Measurements from ENCODE around the gene DCHS1. TPM values are rescaled to one million over a fixed set of nuclear protein-coding genes. Genes with fewer than 3 reads are reported as not detected.

DCHS1 gene
- total and polyA plus RNA-seq, 2 experiments from 2014 or later, result 1.1 to 6.4 TPM

DNA sequence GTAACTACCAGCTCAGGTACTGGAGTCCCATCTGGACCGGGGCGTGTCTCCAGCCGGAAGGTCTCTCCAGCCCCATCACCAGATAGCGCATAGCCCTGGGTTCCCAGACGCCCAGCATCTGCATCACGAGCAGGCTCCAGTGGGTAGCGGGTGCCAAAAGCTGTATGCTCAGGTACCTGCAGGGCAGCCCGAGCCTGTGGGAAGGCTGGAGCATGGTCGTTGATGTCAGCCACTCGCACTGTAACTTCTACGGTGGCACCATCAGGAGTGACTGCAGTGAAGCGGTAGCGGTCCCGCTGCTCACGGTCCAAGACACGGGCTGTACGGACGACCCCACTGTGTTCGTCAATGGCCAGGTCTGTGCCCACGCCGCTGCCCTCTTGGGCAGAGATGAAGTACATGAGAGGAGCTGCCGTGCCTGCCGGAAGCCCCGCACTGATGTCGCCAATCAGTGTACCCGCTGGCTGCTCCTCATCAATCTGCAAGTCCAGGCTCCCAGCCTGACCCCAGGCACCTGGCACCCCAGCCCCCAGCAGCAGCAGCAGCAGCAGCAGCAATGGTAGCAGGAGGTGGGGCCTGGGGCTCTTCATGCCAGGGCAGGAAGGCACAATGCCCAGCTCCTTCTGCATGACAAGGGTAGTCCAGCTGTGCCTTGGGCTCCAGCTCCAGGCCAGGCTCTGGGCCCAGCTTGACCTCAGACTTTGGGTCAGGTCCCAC, 14.5 kb downstream of the DCHS1 start:
- Histone ChIP-seq H3K9ac (no peak overlapping the region), H3K9me2 (ENCODE audit: insufficient read depth) (no peaks in the 10 kb centered on the region), H3K36me3 (ENCODE audit: low read depth) (no peaks in the 10 kb centered on the region), H3F3A (ENCODE audit: insufficient read depth) (peaks cover 23% of the 10 kb centered on the region), H3K4me1 (ENCODE audit: insufficient read depth) (peaks cover 20% of the 10 kb centered on the region), H3K9me3 (ENCODE audit: low read depth) (no peaks in the 10 kb centered on the region), H2AFZ (no peak overlapping the region), H3K27ac (no peak overlapping the region), H4K20me1 (ENCODE audit: insufficient read depth) (no peaks in the 10 kb centered on the region), H3K4me3 (no peak overlapping the region), H3K27me3 (replicated peaks; ENCODE audit: insufficient read depth) (no peaks in the 10 kb centered on the region), H3K79me2 (ENCODE audit: insufficient read depth) (no peaks in the 10 kb centered on the region), H3K4me2 (ENCODE audit: unreplicated experiment) (no peak overlapping the region)
- DNase-seq, result no peak
- TF ChIP-seq EZH2 (IDR thresholded peaks at IDR 0.05; ENCODE audit: insufficient read depth, poor library complexity, severe bottlenecking) (no peak), EZH2phosphoT487 (IDR thresholded peaks at IDR 0.05; ENCODE audit: insufficient read depth, low read depth) (no peak)
- in situ Hi-C loops (cut with MboI), result no loop called here
- WGBS, 2 experiments (ENCODE audit: low coverage in 1 of 2, low lambda C conversion rate in 2 of 2, missing lambda C conversion rate in 2 of 2), result 92 to 93% methylated on average over 25 to 26 of the region's 26 CpGs

DNA sequence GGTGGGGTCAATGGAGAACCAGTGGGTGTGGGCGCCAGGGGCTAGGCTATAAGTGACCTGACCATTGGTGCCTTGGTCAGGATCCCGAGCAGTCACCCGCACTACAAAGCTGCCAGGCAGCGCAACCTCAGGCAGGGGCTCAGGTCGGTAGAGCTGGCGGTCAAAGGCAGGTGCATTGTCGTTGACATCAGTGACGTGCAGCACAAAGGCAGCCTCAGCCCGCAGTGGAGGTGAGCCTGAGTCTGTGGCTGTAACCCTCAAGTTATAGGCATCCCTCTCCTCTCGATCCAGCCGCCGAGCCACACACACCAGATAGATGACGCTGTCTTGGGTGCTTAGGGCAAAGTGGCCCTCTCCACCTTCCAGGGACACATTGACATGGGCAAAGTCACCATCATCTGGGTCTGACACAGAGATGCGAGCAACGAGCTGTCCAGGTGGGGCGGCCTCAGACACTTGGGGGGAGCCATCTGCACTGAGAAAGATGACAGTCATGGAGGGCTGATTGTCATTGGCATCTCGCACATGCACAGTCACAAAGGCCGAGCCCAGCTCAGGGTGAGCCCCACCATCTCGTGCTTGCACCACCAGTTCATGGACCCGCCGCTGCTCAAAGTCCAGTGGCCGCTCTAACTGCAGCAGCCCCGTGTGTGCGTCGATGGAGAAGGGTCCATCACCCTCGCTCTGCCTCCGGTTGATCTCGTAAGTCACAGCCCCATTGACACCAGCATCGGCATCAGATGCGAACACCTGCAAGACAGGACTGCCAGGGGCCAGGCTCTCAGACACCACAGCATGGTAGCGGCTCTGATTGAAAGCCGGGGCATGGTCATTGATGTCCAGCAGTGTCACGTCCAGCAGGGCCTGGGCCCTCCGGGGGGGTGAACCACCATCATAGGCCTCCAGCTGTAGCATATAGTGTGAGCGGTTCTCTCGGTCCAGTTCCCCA, 15.3 kb downstream of the DCHS1 start:
- Histone ChIP-seq H2AFZ (no peak overlapping the region), H3K27ac (no peak overlapping the region), H3K36me3 (ENCODE audit: low read depth) (no peaks in the 10 kb centered on the region), H3K27me3 (replicated peaks; ENCODE audit: insufficient read depth) (no peaks in the 10 kb centered on the region), H3K9ac (no peak overlapping the region), H3K79me2 (ENCODE audit: insufficient read depth) (no peaks in the 10 kb centered on the region), H3K9me3 (ENCODE audit: low read depth) (no peaks in the 10 kb centered on the region), H3F3A (ENCODE audit: insufficient read depth) (peaks cover 20% of the 10 kb centered on the region), H4K20me1 (ENCODE audit: insufficient read depth) (no peaks in the 10 kb centered on the region), H3K4me3 (no peak overlapping the region), H3K9me2 (ENCODE audit: insufficient read depth) (no peaks in the 10 kb centered on the region), H3K4me1 (ENCODE audit: insufficient read depth) (peaks cover 17% of the 10 kb centered on the region), H3K4me2 (ENCODE audit: unreplicated experiment) (no peak overlapping the region)
- no peak for DNase-seq
- 91 to 93% methylated on average over 35 to 36 of the region's 36 CpGs for WGBS, 2 experiments (ENCODE audit: low coverage in 1 of 2, low lambda C conversion rate in 2 of 2, missing lambda C conversion rate in 2 of 2)
- in situ Hi-C loops (cut with MboI), result no loop called here
- TF ChIP-seq EZH2 (IDR thresholded peaks at IDR 0.05; ENCODE audit: insufficient read depth, poor library complexity, severe bottlenecking) (no peak), EZH2phosphoT487 (IDR thresholded peaks at IDR 0.05; ENCODE audit: insufficient read depth, low read depth) (no peak)

DNA sequence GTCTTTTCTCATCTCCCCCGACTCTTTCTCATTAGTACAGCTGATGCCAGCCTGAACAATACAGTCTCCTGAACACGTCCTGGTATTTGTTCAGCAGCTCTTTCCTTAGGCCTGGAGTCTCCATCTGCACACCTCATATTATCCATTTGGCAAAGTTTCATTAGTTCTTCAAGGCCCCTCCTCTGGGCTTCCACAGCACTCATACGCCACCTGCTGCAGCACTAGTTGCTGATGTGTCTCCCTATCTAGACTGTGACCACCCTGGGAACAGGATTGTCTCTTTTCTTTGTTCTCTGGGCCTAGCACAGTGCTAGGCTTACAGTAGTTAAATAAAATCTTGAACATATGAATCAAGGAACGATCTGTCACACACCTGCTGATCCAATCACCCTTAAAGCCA, 17.2 kb downstream of the DCHS1 start:
- Histone ChIP-seq H3K36me3 (ENCODE audit: low read depth) (no peaks in the 10 kb centered on the region), H3F3A (ENCODE audit: insufficient read depth) (peaks cover 29% of the 10 kb centered on the region), H4K20me1 (ENCODE audit: insufficient read depth) (no peaks in the 10 kb centered on the region), H3K4me3 (no peak overlapping the region), H3K27ac (no peak overlapping the region), H3K4me1 (ENCODE audit: insufficient read depth) (peaks cover 21% of the 10 kb centered on the region), H3K9ac (no peak overlapping the region), H3K27me3 (replicated peaks; ENCODE audit: insufficient read depth) (no peaks in the 10 kb centered on the region), H3K9me2 (ENCODE audit: insufficient read depth) (no peaks in the 10 kb centered on the region), H3K79me2 (ENCODE audit: insufficient read depth) (no peaks in the 10 kb centered on the region), H3K9me3 (ENCODE audit: low read depth) (no peaks in the 10 kb centered on the region), H2AFZ (no peak overlapping the region), H3K4me2 (ENCODE audit: unreplicated experiment) (peak overlapping the region; percentile 15)
- 76 to 81% methylated on average over 4 of the region's 4 CpGs for WGBS, 2 experiments (ENCODE audit: low coverage in 1 of 2, low lambda C conversion rate in 2 of 2, missing lambda C conversion rate in 2 of 2)
- no peak for TF ChIP-seq EZH2 (IDR thresholded peaks at IDR 0.05; ENCODE audit: insufficient read depth, poor library complexity, severe bottlenecking)
- no peak for TF ChIP-seq EZH2phosphoT487 (IDR thresholded peaks at IDR 0.05; ENCODE audit: insufficient read depth, low read depth)
- in situ Hi-C loops (cut with MboI), result no loop called here
- no peak for DNase-seq

DNA sequence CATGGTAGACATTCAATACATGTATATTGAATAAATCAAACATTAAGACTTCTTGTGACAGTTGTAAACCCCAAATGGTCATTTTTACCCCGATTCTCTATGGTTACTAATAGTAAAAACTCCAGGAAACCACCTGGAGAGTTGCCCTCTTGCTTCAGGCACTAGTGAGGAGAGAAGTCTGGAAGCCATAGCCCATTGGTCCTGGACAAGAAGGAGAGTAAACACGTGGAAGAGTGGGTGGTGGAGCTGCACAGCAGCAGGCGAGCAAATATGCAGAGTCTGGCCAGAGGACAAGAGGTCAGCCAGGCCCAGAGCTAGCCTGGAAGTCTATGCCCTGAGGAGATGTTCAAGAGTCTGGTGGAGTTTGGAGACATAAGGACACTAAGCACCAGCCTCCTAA, 17.7 kb downstream of the DCHS1 start:
- Histone ChIP-seq H3K4me3 (no peak overlapping the region), H3K36me3 (ENCODE audit: low read depth) (no peaks in the 10 kb centered on the region), H4K20me1 (ENCODE audit: insufficient read depth) (no peaks in the 10 kb centered on the region), H2AFZ (no peak overlapping the region), H3K79me2 (ENCODE audit: insufficient read depth) (no peaks in the 10 kb centered on the region), H3F3A (ENCODE audit: insufficient read depth) (peaks cover 29% of the 10 kb centered on the region), H3K9me2 (ENCODE audit: insufficient read depth) (no peaks in the 10 kb centered on the region), H3K27me3 (replicated peaks; ENCODE audit: insufficient read depth) (no peaks in the 10 kb centered on the region), H3K4me1 (ENCODE audit: insufficient read depth) (peaks cover 21% of the 10 kb centered on the region), H3K9ac (no peak overlapping the region), H3K9me3 (ENCODE audit: low read depth) (no peaks in the 10 kb centered on the region), H3K27ac (no peak overlapping the region), H3K4me2 (ENCODE audit: unreplicated experiment) (peak overlapping the region; percentile 15)
- TF ChIP-seq EZH2 (IDR thresholded peaks at IDR 0.05; ENCODE audit: insufficient read depth, poor library complexity, severe bottlenecking) (no peak), EZH2phosphoT487 (IDR thresholded peaks at IDR 0.05; ENCODE audit: insufficient read depth, low read depth) (no peak)
- in situ Hi-C loops (cut with MboI), result no loop called here
- 0 to 2% methylated on average over 3 of the region's 3 CpGs for WGBS, 2 experiments (ENCODE audit: low coverage in 1 of 2, low lambda C conversion rate in 2 of 2, missing lambda C conversion rate in 2 of 2)
- DNase-seq, result peak; percentile 84
